Right ventricle myocardium inferior (tissue), 1 donor: Measurements from ENCODE around the gene SEPTIN6. TPM values are rescaled to one million over a fixed set of nuclear protein-coding genes. Genes with fewer than 3 reads are reported as not detected.
"Not testable (repeated sequence)": the region's sequence is repeated elsewhere in the genome, so short reads cannot be mapped to it uniquely, and the experiment has no call there.

Source experiments
- ATAC-seq: fragments of 200-7000 bp; cut with Tn5 transposase; one replicate; pipeline ENCODE4 v1.9.1; 2020; ENCODE audit warnings: mild to moderate bottlenecking, moderate library complexity
- DNase-seq: peaks from one replicate; pipeline ENCODE4 v3.0.0; 2021; ENCODE audit errors: missing footprints
- intact Hi-C: fragments of 100-400 bp; cut with DNase I; formaldehyde crosslinking; loops from one replicate; pipeline ENCODE4 v1.11.0; 2022
- microRNA-seq: library from miRNA; unstranded; fragments of <30 nt; microRNA quantifications from one replicate; pipeline ENCODE4 v1.2.0, GENCODE V29; 2020
- total RNA-seq: library from RNA; stranded (reverse); fragmentation: NEBNext Ultra II Directional; extraction: Animal tissue kit (Norgen Biotek cat#: 25700); gene quantifications from one replicate; pipeline ENCODE4 v1.2.1, GENCODE V29; 2021
- donor health status: DM: no; HTN: yes; CAD: no; lungs with severe emphysema.

The SEPTIN6 gene
- total RNA-seq, 1 donor from 2014 or later, result 10.1 TPM

DNA sequence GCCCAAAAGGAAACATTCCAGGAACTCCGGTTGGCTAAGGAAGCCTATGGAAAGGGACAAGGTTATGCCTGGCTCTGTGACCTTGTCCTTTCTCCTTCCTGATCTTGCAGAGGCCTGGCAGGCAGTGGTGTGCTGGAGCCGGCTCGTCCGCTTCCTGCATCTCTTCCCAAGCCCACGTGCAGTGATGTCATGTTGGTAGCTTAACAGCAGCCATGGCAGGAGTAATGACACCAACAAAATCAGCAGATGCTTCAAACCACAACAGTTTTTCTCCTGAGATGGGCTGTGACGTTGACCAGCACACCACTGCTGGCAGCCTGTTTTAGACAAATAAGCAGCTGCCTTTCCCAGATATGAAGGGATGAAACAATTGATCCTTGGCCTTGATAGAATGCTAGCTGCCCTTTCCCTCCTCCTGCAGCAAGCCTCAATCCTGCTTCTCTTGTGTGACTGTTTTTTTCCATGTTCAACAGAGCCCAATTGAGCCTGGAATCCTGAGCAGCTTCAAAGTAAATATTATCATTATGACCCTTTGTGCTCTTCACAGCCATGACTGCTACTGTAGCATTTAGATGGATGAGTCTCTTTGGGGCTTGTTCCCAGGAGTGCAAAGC is 23.4 kb downstream of the SEPTIN6 start:
- ATAC-seq (no peak), DNase-seq (no peak)
- intact Hi-C loops, result no loop called here

DNA sequence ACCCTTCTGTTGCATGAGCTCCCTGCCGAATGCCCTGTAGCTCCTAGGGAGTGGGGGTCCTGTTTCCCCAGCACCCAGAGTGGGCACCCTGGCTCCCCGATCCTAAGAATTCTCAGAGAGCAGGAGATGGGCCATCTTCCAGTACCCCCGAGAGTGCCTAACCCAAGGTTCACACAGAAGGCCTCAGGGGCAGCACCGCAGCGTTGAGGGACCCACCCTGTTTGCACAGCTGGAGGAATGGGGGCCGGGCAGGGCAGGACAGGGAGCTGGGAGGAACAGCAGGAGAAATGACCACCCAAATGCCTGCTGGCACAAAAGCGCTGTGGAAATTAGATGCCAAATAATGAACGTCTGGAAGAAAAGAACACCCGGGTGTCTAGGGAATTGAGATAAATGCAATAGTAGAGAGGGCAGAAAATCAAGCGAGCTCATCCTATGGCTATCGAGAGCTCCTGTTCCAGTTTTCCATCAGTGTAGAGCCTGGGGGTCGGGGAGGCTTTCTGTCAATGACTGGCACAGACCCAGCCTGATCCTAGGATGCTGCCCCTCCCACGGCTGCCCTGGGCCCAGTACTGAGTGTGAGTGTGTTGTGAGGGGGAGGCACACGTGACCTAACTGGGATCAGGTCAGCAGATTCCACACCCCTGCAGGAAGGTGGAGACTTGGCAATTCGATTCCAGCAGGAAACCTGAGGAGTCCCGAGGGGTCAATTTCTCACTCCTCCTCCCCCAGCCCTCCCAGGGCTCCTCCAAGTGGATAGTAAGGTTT is 25.7 kb downstream of the SEPTIN6 start:
- ATAC-seq (peak; percentile 69), DNase-seq (no peak)
- intact Hi-C loops, result no loop called here

DNA sequence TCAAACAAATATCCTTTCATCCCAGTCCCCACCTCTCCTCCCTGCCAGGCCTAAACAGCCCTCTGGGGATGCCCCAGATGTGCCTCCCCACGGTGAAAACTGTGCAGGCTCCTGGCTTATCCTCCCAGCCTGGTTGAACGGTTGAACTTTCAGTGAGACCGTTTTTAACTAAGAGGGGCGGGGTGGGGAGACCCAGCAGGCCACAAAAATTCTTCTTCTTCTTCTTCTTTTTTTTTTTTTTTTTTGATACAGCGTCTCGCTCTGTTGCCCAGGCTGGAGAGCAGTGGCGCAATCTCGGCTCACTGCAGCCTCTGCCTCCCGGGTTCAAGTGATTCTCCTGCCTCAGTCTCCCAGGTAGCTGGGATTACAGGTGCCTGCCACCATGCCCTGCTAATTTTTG is 28.1 kb downstream of the SEPTIN6 start:
- intact Hi-C loops, ATAC-seq, DNase-seq: not testable (repeated sequence)

DNA sequence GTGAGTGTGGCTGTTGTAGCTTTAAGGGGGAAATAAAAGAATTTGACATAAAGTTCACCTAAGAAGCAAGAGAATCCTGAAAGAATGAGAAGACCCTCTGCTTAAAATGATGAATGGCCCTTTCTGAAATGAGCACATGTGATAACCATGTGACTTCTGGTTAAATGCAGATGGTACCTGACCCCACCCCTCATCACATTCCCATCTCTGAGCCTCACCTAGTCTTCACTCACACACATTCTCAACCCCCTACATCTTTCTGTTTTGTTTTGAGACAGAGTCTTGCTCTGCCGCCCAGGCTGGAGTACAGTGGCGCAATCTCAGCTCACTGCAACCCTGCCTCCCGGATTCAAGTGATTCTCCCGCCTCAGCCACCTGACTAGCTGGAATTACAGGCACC is 31.5 kb downstream of the SEPTIN6 start:
- DNase-seq (no peak), ATAC-seq (no peak)
- intact Hi-C loops, result no loop called here

DNA sequence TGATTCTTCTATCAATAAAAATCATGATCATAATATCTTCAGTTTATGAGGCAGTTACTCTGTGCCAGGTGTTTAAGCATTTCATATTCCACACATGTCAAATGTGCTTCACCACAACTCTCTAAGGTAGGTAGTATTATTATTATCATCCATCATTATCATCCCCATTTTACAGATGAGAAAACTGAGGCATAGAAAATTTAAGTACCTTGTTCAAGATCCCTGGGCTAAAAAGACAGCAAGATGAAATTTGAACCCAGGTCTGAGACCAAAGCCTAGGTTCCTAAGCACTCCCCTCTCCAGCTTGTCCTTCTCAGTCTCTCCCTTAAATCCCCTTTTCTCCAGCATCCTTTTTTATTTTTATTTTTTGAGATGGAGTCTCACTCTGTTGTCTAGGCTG is 33.4 kb downstream of the SEPTIN6 start:
- ATAC-seq, result no peak
- intact Hi-C loops, result no loop called here
- no peak for DNase-seq

DNA sequence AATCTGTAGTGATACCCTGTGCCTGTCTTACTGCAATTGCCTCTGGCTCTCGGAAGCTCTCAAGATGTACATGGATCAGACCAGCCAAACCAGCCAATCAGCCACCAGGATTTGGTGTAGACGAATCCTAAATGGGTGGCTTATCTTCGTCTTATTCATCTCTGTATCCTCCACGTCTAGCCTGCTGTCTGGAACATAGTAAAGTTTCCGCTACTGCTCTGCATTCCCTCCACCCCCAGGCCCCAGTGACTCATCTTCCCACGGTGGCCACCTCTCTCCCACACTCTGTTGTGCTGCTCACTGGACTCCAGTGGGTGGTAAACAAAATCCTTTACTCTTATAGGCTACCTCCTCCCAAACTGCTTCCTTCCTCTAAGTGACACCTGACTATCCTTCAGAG is 37.8 kb downstream of the SEPTIN6 start:
- intact Hi-C loops, result no loop called here
- DNase-seq, result no peak
- no peak for ATAC-seq

DNA sequence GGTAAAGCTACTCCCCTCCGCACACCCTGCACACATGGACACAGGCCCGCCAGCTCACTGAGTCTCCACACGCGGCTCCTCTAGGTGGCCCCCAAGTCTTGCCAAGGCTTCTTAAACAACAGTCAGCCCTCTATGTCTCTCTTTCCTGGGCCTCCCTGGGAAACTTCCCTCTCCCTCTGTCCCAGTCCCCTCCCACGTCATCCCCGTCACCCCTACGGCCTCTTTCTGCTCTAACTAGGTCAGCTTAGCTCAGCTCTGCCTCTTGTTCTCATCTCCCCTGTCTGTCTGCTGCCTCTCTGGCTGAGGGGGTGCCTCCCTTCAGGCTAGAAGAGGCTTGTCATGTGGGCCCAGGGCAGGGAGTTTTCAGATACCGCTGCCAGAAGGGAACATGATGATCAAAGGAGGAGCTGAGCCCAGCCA is 38.8 kb downstream of the SEPTIN6 start:
- DNase-seq, result peak; percentile 68
- intact Hi-C loops, result no loop called here
- ATAC-seq, result peak; percentile 94

DNA sequence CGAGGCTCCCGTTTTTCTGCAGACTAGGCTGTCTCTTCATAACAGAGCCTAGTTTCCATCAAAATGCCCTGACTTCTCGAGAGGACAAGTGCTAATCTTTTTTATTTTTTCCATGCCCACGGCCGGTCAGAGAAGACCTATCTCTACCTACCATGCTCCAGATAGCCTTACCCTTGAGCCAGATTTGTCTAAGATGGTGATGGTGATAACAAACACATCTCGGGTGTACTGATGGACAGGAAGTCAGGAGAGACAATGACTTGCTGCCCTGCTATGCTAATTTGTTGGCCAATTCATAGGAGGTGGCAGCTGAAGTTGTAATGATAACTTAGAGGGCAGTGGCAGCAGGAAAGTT is 44.6 kb downstream of the SEPTIN6 start:
- DNase-seq (no peak), ATAC-seq (no peak)
- intact Hi-C loops, result no loop called here

DNA sequence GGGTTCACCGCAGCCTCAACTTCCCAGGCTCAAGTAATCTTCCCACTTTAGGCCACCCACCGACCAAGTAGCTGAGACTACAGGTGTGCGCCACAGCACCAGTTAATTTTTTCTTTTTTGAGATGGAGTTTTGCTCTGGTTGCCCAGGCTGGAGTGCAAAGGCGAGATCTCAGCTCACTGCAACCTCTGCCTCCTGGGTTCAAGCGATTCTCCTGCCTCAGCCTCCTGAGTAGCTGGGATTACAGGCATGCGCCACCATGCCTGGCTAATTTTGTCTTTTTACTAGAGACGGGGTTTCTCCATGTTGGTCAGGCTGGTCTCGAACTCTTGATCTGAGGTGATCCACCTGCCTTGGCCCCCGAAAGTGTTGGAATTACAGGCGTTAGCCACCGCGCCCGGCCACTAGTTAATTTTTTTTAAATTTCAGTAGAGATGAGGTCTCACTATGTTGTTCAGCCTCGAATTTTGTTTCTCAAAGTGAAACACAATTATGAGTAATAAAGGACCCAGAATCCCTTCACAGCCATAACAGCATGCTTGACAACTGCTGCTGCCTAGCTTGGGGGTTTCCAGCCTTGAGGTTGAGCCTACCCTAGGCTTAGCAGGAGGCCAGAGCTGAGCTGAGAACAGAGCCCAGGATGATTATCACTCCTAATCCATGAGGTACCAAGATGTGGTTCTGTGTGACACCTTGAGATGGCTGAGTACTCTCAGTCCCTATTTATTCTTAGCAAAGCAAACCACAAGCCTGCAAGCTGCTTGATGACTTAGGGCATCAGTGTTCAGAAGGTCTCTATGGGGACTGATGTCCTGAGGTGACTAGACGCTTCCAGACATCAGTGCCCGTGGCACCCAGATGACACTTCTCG is 45.2 kb downstream of the SEPTIN6 start:
- ATAC-seq, result no peak
- intact Hi-C loops, result no loop called here
- DNase-seq, result no peak

DNA sequence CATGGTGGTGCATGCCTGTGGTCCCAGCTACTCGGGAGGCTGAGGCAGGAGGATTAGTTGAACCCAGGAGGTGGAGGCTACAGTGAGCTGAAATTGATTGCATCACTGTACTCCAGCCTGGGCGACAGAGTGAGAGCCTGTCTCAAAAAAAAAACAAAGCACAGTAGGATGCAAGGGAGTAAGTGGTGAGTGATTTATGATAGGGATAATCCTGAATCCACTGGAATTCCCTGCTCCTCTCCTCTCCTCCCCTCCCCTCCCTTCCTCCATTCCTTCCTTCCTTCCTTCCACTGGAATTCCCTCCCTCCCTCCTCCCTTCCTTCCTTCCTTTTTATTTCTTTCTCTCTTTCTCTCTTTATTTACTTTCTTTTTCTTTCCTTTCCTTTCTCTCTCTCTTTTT is 45.9 kb downstream of the SEPTIN6 start:
- intact Hi-C loops, result no loop called here
- ATAC-seq (no peak), DNase-seq (no peak)

DNA sequence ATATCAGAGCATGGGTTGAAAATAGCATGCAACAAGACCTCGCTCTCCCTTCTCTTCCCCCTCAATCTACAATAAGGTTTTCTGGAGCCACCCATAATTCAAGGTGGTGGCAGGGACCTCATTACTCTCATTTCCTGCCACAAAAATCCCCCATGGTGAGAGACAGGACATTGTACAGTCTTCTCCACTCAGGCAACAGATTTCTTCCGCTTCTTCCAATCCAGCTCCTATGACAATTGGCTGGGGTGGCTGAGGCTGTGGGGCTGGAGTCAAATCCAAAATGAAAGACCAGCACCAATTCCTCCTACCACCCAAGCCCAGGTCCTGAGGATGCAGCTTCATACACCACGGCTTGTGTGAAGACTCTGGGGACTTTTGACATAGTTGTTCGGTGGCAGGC is 46.5 kb downstream of the SEPTIN6 start:
- intact Hi-C loops, result no loop called here

DNA sequence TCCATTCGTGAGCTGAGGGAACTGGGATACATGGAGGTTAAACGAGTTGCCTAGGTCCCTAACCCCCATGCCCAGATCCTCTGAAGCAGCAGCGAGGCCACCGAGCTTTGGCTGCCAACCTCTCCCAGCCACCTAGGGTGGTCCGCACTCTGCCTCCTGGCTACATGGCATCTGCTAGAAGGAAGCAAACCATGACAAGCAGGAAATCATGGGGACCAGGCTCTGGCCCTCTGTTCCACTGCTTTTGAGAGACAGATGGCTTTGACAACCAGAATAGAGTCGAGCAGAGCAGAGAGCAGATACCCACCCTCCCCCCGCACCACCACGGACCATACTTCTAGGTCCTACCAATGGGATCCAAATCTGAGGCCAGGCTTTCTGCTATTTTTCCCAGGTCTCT is 49.3 kb downstream of the SEPTIN6 start:
- ATAC-seq (no peak), DNase-seq (no peak)
- intact Hi-C loops, result no loop called here

More for the DNA sequence above, 46.5 kb downstream of the SEPTIN6 start:
- DNase-seq (no peak), ATAC-seq (no peak)

Small RNA genes within 50 kb of the gene (microRNA-seq; reads per million reads assigned to microRNA genes)
- 7.2 reads per million, percentile 19 among the genes with 10 or more reads in this experiment for gene MIR766

Other genes with a start within 250 kb of the SEPTIN6 start
- 168 TPM for gene SLC25A5, start 224.7 kb downstream of the SEPTIN6 start, total RNA-seq
- gene STEEP1, start 127.8 kb downstream of the SEPTIN6 start, total RNA-seq, result 12.6 TPM
- 66.3 TPM for gene UBE2A, start 118.6 kb downstream of the SEPTIN6 start, total RNA-seq
- 4.2 TPM for gene NKRF, start 86.7 kb downstream of the SEPTIN6 start, total RNA-seq
- 0.41 TPM for gene SOWAHD, start 65.4 kb upstream of the SEPTIN6 start, total RNA-seq
- 1,140 TPM for gene RPL39, start 98.5 kb upstream of the SEPTIN6 start, total RNA-seq
- gene UPF3B, start 159.8 kb upstream of the SEPTIN6 start, total RNA-seq, result 3.4 TPM
- 8.1 TPM for gene RNF113A, start 178.6 kb upstream of the SEPTIN6 start, total RNA-seq
- gene NDUFA1, start 178.7 kb upstream of the SEPTIN6 start, total RNA-seq, result 683 TPM
- gene AKAP14, start 202.7 kb upstream of the SEPTIN6 start, total RNA-seq, result not detected